ENCODE data around the gene GPR55.

Gene GPR55

DNA sequence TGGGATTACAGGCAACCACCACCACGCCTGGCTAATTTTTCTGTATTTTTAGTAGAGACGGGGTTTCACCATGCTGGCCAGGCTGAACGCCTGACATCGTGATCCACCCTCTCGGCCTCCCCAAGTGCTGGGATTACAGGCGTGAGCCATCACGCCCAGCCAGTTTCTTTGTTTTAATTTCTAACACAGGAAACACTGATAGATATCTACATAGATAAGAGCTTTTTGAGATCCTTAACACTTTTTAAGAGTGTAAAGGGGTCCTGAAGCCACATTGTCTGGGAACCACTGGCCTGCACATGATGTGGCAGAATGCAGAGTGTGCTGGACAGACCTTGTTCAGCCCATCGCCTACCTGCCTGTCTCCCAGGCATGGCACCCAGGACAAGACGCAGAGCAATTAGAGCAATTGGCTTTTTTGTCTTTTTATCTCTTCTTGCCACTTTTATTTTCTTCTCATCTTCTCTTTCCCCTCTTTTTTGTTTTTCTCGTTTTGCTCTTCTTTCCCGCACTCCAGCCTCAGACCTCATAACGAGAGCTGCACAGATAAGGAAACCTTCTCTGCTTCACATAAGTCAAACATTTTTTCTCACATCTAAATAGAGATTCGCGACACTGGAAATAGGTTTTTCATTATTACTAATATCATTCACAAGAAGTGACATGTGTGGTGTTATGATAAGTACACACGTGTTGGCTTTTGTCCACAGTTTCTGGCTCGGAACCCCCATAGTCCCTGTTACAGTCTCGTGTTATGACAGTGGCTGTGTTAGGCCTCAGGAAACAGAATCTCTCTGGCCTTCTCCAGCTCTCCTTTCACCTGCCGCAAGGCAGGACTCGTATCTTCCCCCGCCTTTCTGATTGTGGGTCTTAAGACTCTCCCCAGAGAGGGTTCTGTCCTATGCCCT, 25.2 kb upstream of the GPR55 start:
- no peak for DNase-seq (ENCODE audit: extremely low read depth, low read depth)
- TF ChIP-seq, protein P1, sequence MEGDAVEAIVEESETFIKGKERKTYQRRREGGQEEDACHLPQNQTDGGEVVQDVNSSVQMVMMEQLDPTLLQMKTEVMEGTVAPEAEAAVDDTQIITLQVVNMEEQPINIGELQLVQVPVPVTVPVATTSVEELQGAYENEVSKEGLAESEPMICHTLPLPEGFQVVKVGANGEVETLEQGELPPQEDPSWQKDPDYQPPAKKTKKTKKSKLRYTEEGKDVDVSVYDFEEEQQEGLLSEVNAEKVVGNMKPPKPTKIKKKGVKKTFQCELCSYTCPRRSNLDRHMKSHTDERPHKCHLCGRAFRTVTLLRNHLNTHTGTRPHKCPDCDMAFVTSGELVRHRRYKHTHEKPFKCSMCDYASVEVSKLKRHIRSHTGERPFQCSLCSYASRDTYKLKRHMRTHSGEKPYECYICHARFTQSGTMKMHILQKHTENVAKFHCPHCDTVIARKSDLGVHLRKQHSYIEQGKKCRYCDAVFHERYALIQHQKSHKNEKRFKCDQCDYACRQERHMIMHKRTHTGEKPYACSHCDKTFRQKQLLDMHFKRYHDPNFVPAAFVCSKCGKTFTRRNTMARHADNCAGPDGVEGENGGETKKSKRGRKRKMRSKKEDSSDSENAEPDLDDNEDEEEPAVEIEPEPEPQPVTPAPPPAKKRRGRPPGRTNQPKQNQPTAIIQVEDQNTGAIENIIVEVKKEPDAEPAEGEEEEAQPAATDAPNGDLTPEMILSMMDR (IDR thresholded peaks at IDR 0.05; ENCODE audit: low read depth, low read length), result no peak

DNA sequence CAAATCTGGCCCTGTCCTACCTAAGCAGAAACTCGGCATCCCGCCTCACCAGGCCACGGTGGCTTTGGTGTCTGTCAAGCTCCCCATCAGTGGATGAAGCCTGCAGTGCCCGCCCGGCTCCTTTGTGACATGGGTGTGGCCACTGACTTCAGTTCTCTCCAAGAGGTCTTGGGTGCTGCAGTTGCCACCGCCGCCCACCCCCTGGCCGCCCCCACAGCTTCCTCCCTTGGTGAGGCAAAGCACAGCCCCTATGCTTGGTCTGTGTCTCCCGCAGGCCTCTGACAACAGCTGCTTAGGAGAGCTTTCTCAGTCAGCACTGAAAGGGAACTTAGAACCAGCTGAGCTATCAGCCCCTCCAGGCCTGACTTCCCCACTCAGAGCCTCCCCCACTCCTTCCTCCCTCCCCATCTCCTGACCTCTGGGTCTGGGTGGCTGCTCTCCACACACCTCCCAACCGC, 22.9 kb upstream of the GPR55 start:
- DNase-seq (ENCODE audit: extremely low read depth, low read depth), result no peak

DNA sequence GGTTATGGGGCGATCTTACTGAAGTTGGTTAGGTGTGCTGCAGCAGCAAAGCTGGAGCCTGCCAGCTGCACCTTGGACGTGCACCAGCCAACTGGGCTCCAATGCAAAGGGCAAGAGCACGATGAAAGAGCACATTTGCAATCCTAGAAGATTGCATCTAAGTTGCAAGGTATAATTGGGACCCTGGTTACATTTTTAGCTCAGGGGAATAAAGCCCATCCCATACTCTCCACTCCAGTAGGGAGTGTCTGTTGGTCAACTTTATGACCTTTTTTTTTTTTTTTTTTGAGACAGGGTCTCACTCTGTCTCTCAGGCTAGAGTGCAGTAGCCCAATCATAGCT, 22.2 kb upstream of the GPR55 start:
- TF ChIP-seq, protein P1 (IDR thresholded peaks at IDR 0.05; ENCODE audit: low read depth, low read length), result no peak
- DNase-seq (ENCODE audit: extremely low read depth, low read depth), result no peak

More for the DNA sequence above, 22.9 kb upstream of the GPR55 start:
- TF ChIP-seq, protein P1 (IDR thresholded peaks at IDR 0.05; ENCODE audit: low read depth, low read length), result no peak

DNA sequence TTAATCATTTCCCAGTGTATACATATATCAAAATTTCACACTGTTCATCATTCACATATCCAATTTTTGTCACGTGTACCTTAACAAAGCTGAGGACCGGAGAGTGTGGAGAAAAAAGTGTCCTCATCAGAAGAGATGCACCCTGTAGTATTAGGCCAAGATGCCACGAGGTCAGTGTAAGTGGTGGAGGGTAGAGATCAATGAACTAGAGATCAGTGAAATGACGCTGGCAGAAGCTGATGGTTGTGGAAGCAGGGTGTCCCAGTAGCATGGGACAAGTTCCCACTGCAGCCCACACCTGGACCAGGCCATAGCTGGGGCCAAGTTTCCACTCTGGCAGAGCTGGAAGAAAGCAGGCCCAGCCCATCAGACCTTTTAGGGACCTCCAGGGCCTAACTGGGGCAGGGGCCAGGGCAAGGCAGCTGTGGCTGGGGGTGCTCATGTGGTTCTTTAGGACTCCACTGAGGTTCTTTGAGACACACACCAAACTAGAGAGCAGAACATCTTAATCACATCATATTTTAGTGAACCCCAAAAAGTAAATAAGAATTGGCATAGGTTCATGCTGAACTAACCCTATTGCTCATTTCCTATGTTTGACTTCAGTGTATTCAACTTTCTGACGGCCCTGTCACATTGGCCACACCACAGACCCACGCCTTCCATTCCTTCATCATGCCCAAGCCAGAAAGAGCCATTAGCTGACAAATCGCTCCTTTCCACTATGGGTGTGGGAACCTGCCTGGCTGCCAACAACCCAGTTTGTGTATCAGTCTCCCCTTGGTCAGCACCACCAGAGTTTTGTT, 21.6 kb upstream of the GPR55 start:
- no peak for DNase-seq (ENCODE audit: extremely low read depth, low read depth)
- TF ChIP-seq, protein P1 (IDR thresholded peaks at IDR 0.05; ENCODE audit: low read depth, low read length), result no peak

DNA sequence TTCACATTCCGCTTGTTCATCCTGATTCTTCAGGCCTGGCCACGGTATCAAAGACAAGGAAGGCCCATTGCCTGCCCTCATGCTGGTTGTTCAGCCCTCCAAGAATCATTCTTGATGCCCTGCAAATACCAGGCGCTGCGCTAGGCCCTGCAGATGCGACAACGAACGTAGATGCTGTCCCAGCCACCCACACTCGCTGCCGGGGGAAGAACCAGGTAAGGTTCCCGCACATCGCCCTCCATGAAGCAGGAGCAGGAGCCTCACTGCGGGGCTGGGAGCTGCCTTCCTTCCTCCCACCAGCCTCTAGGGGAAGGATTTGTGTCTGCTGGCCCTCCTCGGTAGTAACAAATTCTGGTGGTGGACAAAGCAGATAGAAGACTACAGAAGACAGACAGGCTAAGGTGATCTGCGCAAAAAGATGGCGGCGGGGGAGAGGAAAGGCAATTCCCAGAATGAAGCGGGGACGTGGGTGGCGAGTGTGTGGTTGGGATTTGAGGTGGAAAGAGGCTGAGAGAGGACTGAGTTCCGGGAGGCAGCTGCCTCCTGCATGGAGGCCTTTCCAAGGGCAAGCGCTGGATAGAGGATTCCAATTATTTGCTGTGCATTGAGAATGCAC, 19.8 kb upstream of the GPR55 start:
- TF ChIP-seq, protein P1 (IDR thresholded peaks at IDR 0.05; ENCODE audit: low read depth, low read length), result no peak
- DNase-seq (ENCODE audit: extremely low read depth, low read depth), result no peak

DNA sequence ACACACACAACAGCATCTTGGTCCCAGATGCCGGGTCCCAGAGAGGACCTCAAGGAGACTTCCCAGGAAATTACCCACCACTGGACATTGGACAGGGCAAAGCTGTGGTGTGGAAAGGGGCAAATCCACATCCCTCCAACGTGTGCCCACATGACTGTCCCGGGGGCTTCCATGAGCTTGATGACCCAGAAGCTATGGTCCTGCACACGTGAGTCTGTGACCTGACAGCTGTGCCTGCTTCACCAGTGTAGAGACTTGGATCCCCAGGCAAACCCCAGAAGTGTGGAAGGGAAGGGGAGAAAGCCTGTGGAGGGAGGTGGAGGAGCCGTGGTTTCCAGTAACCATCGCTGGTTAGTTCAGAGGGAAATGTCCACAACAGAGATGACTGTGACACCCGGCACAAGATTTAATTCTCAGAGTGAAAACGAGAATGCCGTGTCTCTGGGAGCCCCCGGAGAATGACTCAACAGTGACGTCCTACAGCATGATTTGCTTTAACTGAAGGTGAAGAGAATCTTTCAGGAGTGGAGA, 19.1 kb upstream of the GPR55 start:
- no peak for DNase-seq (ENCODE audit: extremely low read depth, low read depth)
- TF ChIP-seq, protein P1 (IDR thresholded peaks at IDR 0.05; ENCODE audit: low read depth, low read length), result no peak

Data from AG09319 (cell line).